HepG2 (cell line): ENCODE data around the gene TRIM27. TPM values are rescaled to one million over a fixed set of nuclear protein-coding genes. Genes with fewer than 3 reads are reported as not detected.
A peak's percentile ranks its signal among the peaks of the same experiment; 100 is the strongest.

Experiments used
- AHR ChIP-seq: IDR thresholded peaks from 2 replicates; pipeline ENCODE4 v1.6.1; 2018; ENCODE audit warnings: missing genetic modification reagents, missing compliant biosample characterization
- AKAP8 ChIP-seq: sonication (generic); formaldehyde crosslinking; IDR thresholded peaks from 2 replicates; pipeline ENCODE4 v1.5.1; 2020; ENCODE audit warnings: mild to moderate bottlenecking, missing genetic modification reagents
- BRD4 ChIP-seq: sonication (generic); formaldehyde crosslinking; IDR thresholded peaks from 2 replicates; pipeline ENCODE4 v1.4.0; 2020; ENCODE audit warnings: missing genetic modification reagents
- DNMT3B ChIP-seq: conservative IDR thresholded peaks from 2 replicates; pipeline ENCODE4 v1.6.1; 2016; ENCODE audit warnings: missing biosample characterization, control low read depth
- DR1 ChIP-seq: sonication (generic); formaldehyde crosslinking; IDR thresholded peaks from 2 replicates; pipeline ENCODE4 v1.8.0; 2021; ENCODE audit warnings: mild to moderate bottlenecking, missing genetic modification reagents, inconsistent platforms
- ISX ChIP-seq: sonication (generic); formaldehyde crosslinking; conservative IDR thresholded peaks from 2 replicates; pipeline ENCODE4 v1.5.0; 2020; ENCODE audit warnings: missing genetic modification reagents
- KLF6 ChIP-seq: IDR thresholded peaks from 2 replicates; pipeline ENCODE4 v1.8.0; 2016; ENCODE audit warnings: missing biosample characterization, missing genetic modification reagents
- LCORL ChIP-seq, 2 experiments: fragments of 450-650 bp in 1 of 2; sonication (generic) in 1 of 2; formaldehyde crosslinking in 1 of 2; IDR thresholded peaks; 2 replicates each; pipeline versions ENCODE4 v1.5.0 to v1.6.1; 2017 to 2020; ENCODE audit warnings: antibody characterized with exemption in 1 of 2, missing genetic modification reagents in 1 of 2
- MIXL1 ChIP-seq: IDR thresholded peaks from 2 replicates; pipeline ENCODE4 v1.6.1; 2016
- NFYC ChIP-seq: IDR thresholded peaks from 2 replicates; pipeline ENCODE4 v1.6.1; 2016; ENCODE audit warnings: missing genetic modification reagents, missing compliant biosample characterization
- PHF20 ChIP-seq: sonication (generic); formaldehyde crosslinking; IDR thresholded peaks from 2 replicates; pipeline ENCODE4 v1.5.0; 2020; ENCODE audit warnings: mild to moderate bottlenecking, missing genetic modification reagents
- POGZ ChIP-seq: sonication (generic); formaldehyde crosslinking; IDR thresholded peaks from 2 replicates; pipeline ENCODE4 v1.4.0; 2020; ENCODE audit warnings: mild to moderate bottlenecking, missing genetic modification reagents
- POLR2AphosphoS5 ChIP-seq: IDR thresholded peaks from 2 replicates; pipeline ENCODE4 v1.6.1; 2012; ENCODE audit warnings: low read depth, low read length
- POLR2G ChIP-seq: fragments of 200-400 bp; formaldehyde crosslinking; IDR thresholded peaks from 2 replicates; pipeline ENCODE4 v1.6.1; 2018; ENCODE audit warnings: mild to moderate bottlenecking, low read depth, low read length, moderate library complexity
- SALL1 ChIP-seq: sonication (generic); formaldehyde crosslinking; IDR thresholded peaks from 2 replicates; pipeline ENCODE4 v1.8.0; 2022; ENCODE audit warnings: mild to moderate bottlenecking, missing genetic modification reagents
- SIN3A ChIP-seq: IDR thresholded peaks from 2 replicates; pipeline ENCODE4 v1.6.1; 2011; ENCODE audit warnings: low read depth, mild to moderate bottlenecking, control low read depth, low read length, borderline replicate concordance
- SP1 ChIP-seq, 2 experiments: fragments of 450-650 bp in 1 of 2; sonication (generic) in 1 of 2; formaldehyde crosslinking in 1 of 2; IDR thresholded peaks; 2 replicates each; pipeline versions ENCODE4 v1.4.0 to v1.6.1; 2016 to 2020; ENCODE audit warnings: missing genetic modification reagents in 1 of 2
- SRF ChIP-seq: IDR thresholded peaks from 2 replicates; pipeline ENCODE4 v1.6.1; 2011; ENCODE audit warnings: mild to moderate bottlenecking, low read depth, low read length, moderate library complexity
- TFDP2 ChIP-seq: sonication (generic); formaldehyde crosslinking; IDR thresholded peaks from 2 replicates; pipeline ENCODE4 v1.4.0; 2020; ENCODE audit warnings: missing genetic modification reagents
- U2AF2 ChIP-seq: fragments of 200-400 bp; formaldehyde crosslinking; IDR thresholded peaks from 2 replicates; pipeline ENCODE4 v1.6.1; 2017; ENCODE audit warnings: low read depth, mild to moderate bottlenecking, low read length
- ZNF12 ChIP-seq: sonication (generic); formaldehyde crosslinking; IDR thresholded peaks from 2 replicates; pipeline ENCODE4 v1.5.0; 2020; ENCODE audit warnings: missing genetic modification reagents
- ZNF331 ChIP-seq: sonication (generic); formaldehyde crosslinking; IDR thresholded peaks from 2 replicates; pipeline ENCODE4 v1.4.0; 2020; ENCODE audit warnings: missing genetic modification reagents
- ZNF543 ChIP-seq: sonication (generic); formaldehyde crosslinking; IDR thresholded peaks from 2 replicates; pipeline ENCODE4 v1.4.0; 2020; ENCODE audit warnings: mild to moderate bottlenecking, missing genetic modification reagents
- ZNF713 ChIP-seq: sonication (generic); formaldehyde crosslinking; IDR thresholded peaks from 2 replicates; pipeline ENCODE4 v1.4.0; 2020; ENCODE audit warnings: mild to moderate bottlenecking, missing genetic modification reagents
- ZNF792 ChIP-seq: IDR thresholded peaks from 2 replicates; pipeline ENCODE4 v1.6.1; 2016
- ZNF883 ChIP-seq: sonication (generic); formaldehyde crosslinking; IDR thresholded peaks from 2 replicates; pipeline ENCODE4 v1.5.1; 2020; ENCODE audit warnings: mild to moderate bottlenecking, missing genetic modification reagents; ENCODE audit errors: not compliant biosample characterization
- polyA plus RNA-seq, 8 experiments: library from polyadenylated mRNA; depleted of rRNA in 3 of 8; stranded (reverse) in 7 of 8; unstranded in 1 of 8; fragments of >200 nt; fragmentation: Illumina TruSeq in 4 of 8; extraction: Trizol in 4 of 8; gene quantifications; 2 replicates each; pipeline versions ENCODE4 v1.2.1 to v1.2.3, GENCODE V29; 2011 to 2016; ENCODE audit warnings: low read depth in 4 of 8, missing spikeins in 1 of 8, mixed read lengths in 1 of 8; ENCODE audit not compliant: insufficient read depth in 1 of 8
- total RNA-seq, 5 experiments: library from RNA; depleted of rRNA; stranded (reverse); fragments of >200 nt; fragmentation: Illumina TruSeq; extraction: Trizol; gene quantifications; 2 replicates each; pipeline ENCODE4 v1.2.3, GENCODE V29; 2016; ENCODE audit warnings: low read depth in 1 of 5
- TF ChIP-seq, protein P1 (sequence below): sonication (generic); formaldehyde crosslinking; IDR thresholded peaks from 2 replicates; pipeline ENCODE4 v1.5.0; 2020; ENCODE audit warnings: missing genetic modification reagents
- TF ChIP-seq, protein P2 (sequence below): sonication (generic); formaldehyde crosslinking; IDR thresholded peaks from 2 replicates; pipeline ENCODE4 v1.5.0; 2020; ENCODE audit warnings: missing genetic modification reagents

TRIM27 gene
- total and polyA plus RNA-seq, 2 of the 13 experiments (the other 11 are each of a cell fraction or from before 2014, with no cell fraction given): 88.6 to 112 TPM

DNA sequence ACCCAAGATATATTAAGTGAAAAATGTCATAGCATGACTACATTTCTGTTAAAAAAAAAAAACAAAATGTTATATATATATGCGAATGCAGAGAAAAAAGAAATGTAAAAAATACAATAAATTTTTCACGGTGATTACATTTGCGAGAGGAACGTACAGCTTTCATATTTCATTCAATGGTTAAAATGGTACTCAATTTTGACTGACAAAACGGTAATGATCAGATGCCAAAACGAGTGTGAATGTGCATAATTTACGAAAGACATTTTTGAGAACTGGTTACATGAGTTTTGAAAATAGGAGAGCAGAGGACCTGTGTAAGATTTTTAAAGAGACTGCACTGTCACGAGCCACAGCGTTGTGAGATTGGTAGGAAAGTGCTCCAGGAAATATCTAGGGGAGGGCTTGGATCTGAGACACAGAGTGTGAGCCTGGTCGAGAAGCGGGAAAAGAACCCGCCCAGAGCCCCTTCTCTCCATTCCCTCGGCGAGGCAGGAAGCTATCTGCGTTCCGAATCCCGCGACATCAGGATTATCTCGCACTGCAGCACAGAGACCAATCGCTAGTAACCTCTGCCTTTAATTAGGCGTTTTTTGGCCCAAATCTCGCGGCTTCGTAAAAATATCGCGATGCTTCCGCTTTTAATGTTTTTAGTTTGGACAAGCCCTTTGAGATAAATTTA lies 28.5 kb downstream of the TRIM27 start (continued):
- TF ChIP-seq ZNF713: no peak
- TF ChIP-seq ZNF12 (CRISPR knock-in tag): peak; percentile 33; the same call in 1 of the 2 replicates
- TF ChIP-seq AKAP8 (CRISPR knock-in tag): no peak
- 0 out of 2 replicates have a peak, but pooled peaks have one; percentile 19 for TF ChIP-seq ISX (CRISPR knock-in tag)
- TF ChIP-seq MIXL1 (CRISPR knock-in tag): peak; percentile 95
- TF ChIP-seq KLF6: peak; percentile 68
- TF ChIP-seq TFDP2 (CRISPR knock-in tag): peak; percentile 84
- TF ChIP-seq AHR (CRISPR knock-in tag): 0 out of 2 replicates have a peak, but pooled peaks have one; percentile 60
- TF ChIP-seq DNMT3B: 0 out of 2 replicates have a peak, but pooled peaks have one; percentile 70
- TF ChIP-seq SALL1 (CRISPR knock-in tag): peak; percentile 51
- no peak for TF ChIP-seq LCORL (IDR thresholded peaks at IDR 0.05)
- peak; percentile 49 for TF ChIP-seq LCORL (CRISPR knock-in tag; IDR thresholded peaks at IDR 0.05)
- TF ChIP-seq DR1 (CRISPR knock-in tag): peak; percentile 59; the same call in 1 of the 2 replicates
- TF ChIP-seq POLR2G: peak; percentile 97
- peak; percentile 80 for TF ChIP-seq NFYC (CRISPR knock-in tag)
- no peak for TF ChIP-seq U2AF2
- peak; percentile 9; the same call in 1 of the 2 replicates for TF ChIP-seq SRF
- no peak for TF ChIP-seq ZNF792 (CRISPR knock-in tag)
- no peak for TF ChIP-seq ZNF883 (CRISPR knock-in tag)
- TF ChIP-seq POLR2AphosphoS5: peak; percentile 93
- TF ChIP-seq, protein P1, sequence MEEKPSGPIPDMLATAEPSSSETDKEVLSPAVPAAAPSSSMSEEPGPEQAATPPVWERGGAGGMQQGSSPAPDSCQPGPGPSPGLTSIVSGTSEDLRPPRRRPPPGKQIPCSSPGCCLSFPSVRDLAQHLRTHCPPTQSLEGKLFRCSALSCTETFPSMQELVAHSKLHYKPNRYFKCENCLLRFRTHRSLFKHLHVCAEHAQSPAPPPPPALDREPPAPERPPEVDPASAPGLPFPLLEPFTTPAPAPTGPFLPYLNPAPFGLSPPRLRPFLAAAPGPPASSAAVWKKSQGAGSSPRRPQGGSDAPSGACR (CRISPR knock-in tag): peak; percentile 47
- peak; percentile 79; the same call in 1 of the 2 replicates for TF ChIP-seq SP1 (IDR thresholded peaks at IDR 0.05)
- TF ChIP-seq SP1 (CRISPR knock-in tag; IDR thresholded peaks at IDR 0.05): no peak
- TF ChIP-seq BRD4: 0 out of 2 replicates have a peak, but pooled peaks have one; percentile 56
- TF ChIP-seq SIN3A: peak; percentile 64; the same call in 1 of the 2 replicates
- TF ChIP-seq, protein P2, sequence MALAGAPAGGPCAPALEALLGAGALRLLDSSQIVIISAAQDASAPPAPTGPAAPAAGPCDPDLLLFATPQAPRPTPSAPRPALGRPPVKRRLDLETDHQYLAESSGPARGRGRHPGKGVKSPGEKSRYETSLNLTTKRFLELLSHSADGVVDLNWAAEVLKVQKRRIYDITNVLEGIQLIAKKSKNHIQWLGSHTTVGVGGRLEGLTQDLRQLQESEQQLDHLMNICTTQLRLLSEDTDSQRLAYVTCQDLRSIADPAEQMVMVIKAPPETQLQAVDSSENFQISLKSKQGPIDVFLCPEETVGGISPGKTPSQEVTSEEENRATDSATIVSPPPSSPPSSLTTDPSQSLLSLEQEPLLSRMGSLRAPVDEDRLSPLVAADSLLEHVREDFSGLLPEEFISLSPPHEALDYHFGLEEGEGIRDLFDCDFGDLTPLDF (CRISPR knock-in tag): peak; percentile 79
- TF ChIP-seq POGZ: peak; percentile 47; the same call in 1 of the 2 replicates
- peak; percentile 76 for TF ChIP-seq PHF20 (CRISPR knock-in tag)
- peak; percentile 61; the same call in 1 of the 2 replicates for TF ChIP-seq ZNF331 (CRISPR knock-in tag)
- TF ChIP-seq ZNF543 (CRISPR knock-in tag): peak; percentile 9; the same call in 1 of the 2 replicates
